Heart left ventricle (tissue), 16 donors: ENCODE results near the gene TFPI2. TPM values are rescaled to one million over a fixed set of nuclear protein-coding genes. Genes with fewer than 3 reads are reported as not detected.
"Not testable (repeated sequence)": the region's sequence is repeated elsewhere in the genome, so short reads cannot be mapped to it uniquely, and the experiment has no call there.

Experiments used
- ATAC-seq, 4 donors: fragments of 200-7000 bp; cut with Tn5 transposase; one replicate each; pipeline ENCODE4 v1.9.1; 2020 to 2022; ENCODE audit warnings: moderate library complexity in 4 of 4, mild to moderate bottlenecking in 3 of 4, moderate number of reproducible peaks in 1 of 4
- DNase-seq, 5 donors: peaks; one replicate each; pipeline ENCODE4 v3.0.0-alpha.2; 2020
- H3K27ac ChIP-seq, 12 donors: fragments of 200-600 bp; sonication (generic) in 4 of 12; one replicate each; pipeline versions ENCODE4 v1.5.0 to v1.8.0; 2016 to 2022; ENCODE audit warnings: mild to moderate bottlenecking in 2 of 12
- H3K27me3 ChIP-seq, 9 donors: fragments of 200-600 bp; sonication (generic) in 2 of 9; one replicate each; pipeline versions ENCODE4 v1.5.1 to v1.8.0; 2016 to 2022; ENCODE audit warnings: mild to moderate bottlenecking in 3 of 9
- H3K36me3 ChIP-seq, 9 donors: fragments of 200-600 bp; sonication (generic) in 2 of 9; one replicate each; pipeline versions ENCODE4 v1.5.0 to v1.8.0; 2018 to 2022; ENCODE audit warnings: mild to moderate bottlenecking in 2 of 9
- H3K4me1 ChIP-seq, 12 donors: fragments of 200-600 bp; sonication (generic) in 4 of 12; one replicate each; pipeline versions ENCODE4 v1.5.0 to v1.8.0; 2016 to 2022; ENCODE audit warnings: mild to moderate bottlenecking in 3 of 12
- H3K4me3 ChIP-seq, 12 donors: fragments of 200-600 bp; sonication (generic) in 4 of 12; one replicate each; pipeline versions ENCODE4 v1.5.0 to v1.8.0; 2017 to 2022; ENCODE audit warnings: mild to moderate bottlenecking in 9 of 12, moderate library complexity in 4 of 12
- H3K9me3 ChIP-seq, 12 donors: fragments of 200-600 bp; sonication (generic) in 4 of 12; one replicate each; pipeline versions ENCODE4 v1.5.0 to v1.8.0; 2016 to 2022; ENCODE audit warnings: mild to moderate bottlenecking in 1 of 12
- CTCF ChIP-seq, 12 donors: fragments of 200-600 bp; sonication (generic) in 4 of 12; IDR thresholded peaks; one replicate each; pipeline versions ENCODE4 v1.5.0 to v1.8.0; 2018 to 2022; ENCODE audit warnings: antibody characterized with exemption in 12 of 12, mild to moderate bottlenecking in 5 of 12
- POLR2A ChIP-seq, 2 donors: fragments of 450-650 bp; IDR thresholded peaks; one replicate each; pipeline ENCODE4 v1.6.1; 2017; ENCODE audit warnings: antibody characterized with exemption in 2 of 2, mild to moderate bottlenecking in 2 of 2, moderate library complexity in 2 of 2
- WGBS, 4 donors: extraction: QIAGEN DNeasy Blood & Tissue Kit in 2 of 4; methylation state at CpG; one replicate each; pipeline versions ENCODE4 v1.1.5 to v1.1.7; 2013 to 2018; 5-methylcytosine and 5-hydroxymethylcytosine counted together
- intact Hi-C, 10 donors: fragments of 100-400 bp; cut with DNase I; formaldehyde crosslinking; loops; one replicate each; pipeline versions ENCODE4 v1.11.1 to v1.14.2; 2022
- polyA plus RNA-seq, 2 donors: library from polyadenylated mRNA; stranded (reverse); fragments of 200-250 nt; gene quantifications; one replicate each; pipeline ENCODE4 v1.2.3, GENCODE V29; 2013
- total RNA-seq, 9 donors: library from RNA; depleted of rRNA in 2 of 9; stranded (reverse); fragments of >200 nt in 2 of 9; fragmentation: NEBNext Ultra II Directional in 3 of 9; extraction: Animal tissue kit (Norgen Biotek cat#: 25700) in 3 of 9; gene quantifications; one replicate each; pipeline versions ENCODE4 v1.1.0 to v1.2.4, GENCODE V29; 2016 to 2023
- donor health status: ischemic (EF 13 %, LVEDD 7.1; RV severe dilation, severe dysfunction).
- donor health status: healthy with polysubstance abuse.
- donor health status: DM: no; HTN: yes; CAD: no.
- donor health status: DM: no; HTN: no; CAD: no.
- donor health status: ischemic (EF 25% LVEDD 6.9; RV normal size, moderate dysfunction).
- donor health status: ischemic (EF 25% LVEDD 5.7; RV mildly dilated, moderate dysfunction).
- donor health status: healthy.
- donor health status: DM: yes; HTN: yes; CAD: no.
- donor health status: ischemic (EF 35%, LVEDD 5.7; RV mildly dilated, moderate dysfunction).
- donor health status: nonischemic (EF 11% LVEDD 7.7; RV severe dilation, severe dysfunction).
- donor health status: DM: yes; HTN: yes; CAD: no.
- donor health status: PGD.
- donor health status: ischemic (EF 29% LVEDD 5.4; RV normal size, mild dysfunction).
- donor health status: nonischemic (EF 23%, LVEDD 6.1; RV moderate dilation, normal function).

The TFPI2 gene
- total and polyA plus RNA-seq, 11 donors = 0.92 to 26.8 (median 1.9) TPM

- ATAC-seq = peak in 3 of 4 donors; percentile 53 to 72 (median 67)
- no peak for DNase-seq
- intact Hi-C loops = no loop called here
- H3K36me3 ChIP-seq = no peaks in the 10 kb centered on the region
- 26 to 29% (median 29%) methylated on average over 7 of the region's 7 CpGs for WGBS, 4 donors
- H3K27ac ChIP-seq = peak overlapping the region in 11 of 12 donors; percentile 2 to 67 (median 42)
- H3K4me3 ChIP-seq = peak overlapping the region in 4 of 12 donors; percentile 2 to 19 (median 10)
- H3K9me3 ChIP-seq = no peaks in the 10 kb centered on the region
- TF ChIP-seq CTCF (IDR thresholded peaks at IDR 0.05) = no peak
- no peak for TF ChIP-seq POLR2A (IDR thresholded peaks at IDR 0.05)
- H3K27me3 ChIP-seq = no peaks in the 10 kb centered on the region
- peaks cover 0 to 28% (median 10%) of the 10 kb centered on the region in 12 donors for H3K4me1 ChIP-seq
Measured at GRCh38 chr7:93914581-93915066, 24.1 kb upstream of the TFPI2 start.

- H3K27me3 ChIP-seq = no peaks in the 10 kb centered on the region
- H3K9me3 ChIP-seq = no peaks in the 10 kb centered on the region
- peaks cover 0 to 28% (median 10%) of the 10 kb centered on the region in 12 donors for H3K4me1 ChIP-seq
- intact Hi-C loops = no loop called here
- no peak for TF ChIP-seq CTCF (IDR thresholded peaks at IDR 0.05)
- no peak for TF ChIP-seq POLR2A (IDR thresholded peaks at IDR 0.05)
- DNase-seq = no peak
- no peaks in the 10 kb centered on the region for H3K36me3 ChIP-seq
- peak overlapping the region in 3 of 12 donors; percentile 29 to 67 (median 34) for H3K27ac ChIP-seq
- no peak for ATAC-seq
- no peak overlapping the region for H3K4me3 ChIP-seq
Measured at GRCh38 chr7:93913197-93913596, 22.6 kb upstream of the TFPI2 start.

GRCh38 chr7:93911661-93912060 lies 21.1 kb upstream of the TFPI2 start:
- peaks cover 0 to 28% (median 10%) of the 10 kb centered on the region in 12 donors for H3K4me1 ChIP-seq
- ATAC-seq, DNase-seq, H3K36me3 ChIP-seq, intact Hi-C loops, H3K9me3 ChIP-seq, H3K4me3 ChIP-seq, H3K27me3 ChIP-seq, H3K27ac ChIP-seq: not testable (repeated sequence)

GRCh38 chr7:93911242-93911641 lies 20.7 kb upstream of the TFPI2 start:
- intact Hi-C loops, H3K9me3 ChIP-seq, H3K27me3 ChIP-seq, H3K36me3 ChIP-seq, DNase-seq, H3K4me3 ChIP-seq: not testable (repeated sequence)
- WGBS, 4 donors = 40 to 75% (median 44%) methylated on average over 3 of the region's 3 CpGs
- Histone ChIP-seq H3K27ac (peak overlapping the region in 5 of 12 donors; percentile 16 to 55 (median 47)), H3K4me1 (peaks cover 0 to 28% (median 10%) of the 10 kb centered on the region in 12 donors)
- peak in 1 of 4 donors; percentile 58 for ATAC-seq

- Histone ChIP-seq H3K4me1 (peaks cover 0 to 28% (median 10%) of the 10 kb centered on the region in 12 donors), H3K27me3 (no peaks in the 10 kb centered on the region), H3K36me3 (no peaks in the 10 kb centered on the region), H3K27ac (peak overlapping the region in 9 of 12 donors; percentile 11 to 55 (median 29)), H3K4me3 (no peak overlapping the region), H3K9me3 (no peaks in the 10 kb centered on the region)
- peak in 2 of 5 donors; percentile 30 to 48 for DNase-seq
- ATAC-seq = peak in 3 of 4 donors; percentile 61 to 80 (median 75)
- WGBS, 4 donors = 18 to 36% (median 28%) methylated on average over 3 of the region's 3 CpGs
- intact Hi-C loops = no loop called here
- TF ChIP-seq POLR2A (IDR thresholded peaks at IDR 0.05) = no peak
- TF ChIP-seq CTCF (IDR thresholded peaks at IDR 0.05) = no peak
Measured at GRCh38 chr7:93910076-93910994, 19.8 kb upstream of the TFPI2 start.
